Airway epithelial cell (primary cell): Measurements from ENCODE around the gene ZNF12. TPM values are rescaled to one million over a fixed set of nuclear protein-coding genes. Genes with fewer than 3 reads are reported as not detected.

Experiments
- total RNA-seq: library from RNA; depleted of rRNA; stranded (reverse); fragments of >200 nt; gene quantifications from 2 replicates; pipeline ENCODE4 v1.2.3, GENCODE V29; 2015

ZNF12 gene
- total RNA-seq: 8.7 and 9.1 TPM in 2 replicates

GRCh38 chr7:6706666-6707407 is at the start of gene ZNF12:
Gene ZNF12 (minus strand): TSS chr7:6706947. CDS start chr7:6705173, 1,774 bp downstream.

GRCh38 chr7:6753964-6754363 is 47.2 kb upstream of the ZNF12 start, which contains the start of gene RSPH10B2:
Gene RSPH10B2 (plus strand): TSS chr7:6754103. CDS start chr7:6757678, 3,575 bp downstream.

Other genes with a start within 250 kb of the ZNF12 start
- gene KDELR2, start 222.8 kb downstream of the ZNF12 start, total RNA-seq: 70.0 and 98.2 TPM in 2 replicates
- gene GRID2IP, start 155.5 kb downstream of the ZNF12 start, total RNA-seq: 0.21 and 0.70 TPM in 2 replicates
- gene ZDHHC4, start 129.5 kb downstream of the ZNF12 start, total RNA-seq: 34.8 and 39.6 TPM in 2 replicates
- 23.2 and 27.4 TPM in 2 replicates for gene INTS15, start 116.9 kb downstream of the ZNF12 start, total RNA-seq
- 0.70 and 0.99 TPM in 2 replicates for gene ZNF853, start 91.3 kb downstream of the ZNF12 start, total RNA-seq
- 14.2 and 20.6 TPM in 2 replicates for gene ZNF316, start 69.6 kb downstream of the ZNF12 start, total RNA-seq
- not detected in 2 replicates for gene RSPH10B2, start 47.2 kb upstream of the ZNF12 start, total RNA-seq
- 23.6 and 71.8 TPM in 2 replicates for gene CCZ1B, start 119.3 kb upstream of the ZNF12 start, total RNA-seq